Muscle layer of colon (tissue), 2 donors: ENCODE measurements around the gene CDC73.

Experiments
- H3K27ac ChIP-seq: one replicate; pipeline ENCODE4 v1.7.0; 2013; ENCODE audit warnings: low read depth, mild to moderate bottlenecking, low read length, moderate library complexity
- H3K27me3 ChIP-seq, 2 donors: one replicate each; pipeline ENCODE4 v1.7.0; 2013; ENCODE audit warnings: low read length in 2 of 2, mild to moderate bottlenecking in 2 of 2; ENCODE audit not compliant: insufficient read depth in 2 of 2, control insufficient read depth in 1 of 2
- H3K36me3 ChIP-seq: one replicate; pipeline ENCODE4 v1.7.0; 2013; ENCODE audit warnings: mild to moderate bottlenecking, low read length; ENCODE audit not compliant: insufficient read depth
- H3K4me1 ChIP-seq: one replicate; pipeline ENCODE4 v1.7.0; 2013; ENCODE audit warnings: mild to moderate bottlenecking, low read length; ENCODE audit not compliant: insufficient read depth
- H3K4me3 ChIP-seq, 2 donors: one replicate each; pipeline ENCODE4 v1.7.0; 2013; ENCODE audit warnings: low read length in 2 of 2, low read depth in 1 of 2, mild to moderate bottlenecking in 1 of 2, moderate library complexity in 1 of 2
- H3K9ac ChIP-seq: one replicate; pipeline ENCODE4 v1.7.0; 2013; ENCODE audit warnings: low read length
- H3K9me3 ChIP-seq: one replicate; pipeline ENCODE4 v1.7.0; 2013; ENCODE audit warnings: mild to moderate bottlenecking, low read length
- donor health status: abdominal sarcoma.
- donor health status: Adenocarcinoma of cecum.

CDC73 gene

GRCh38 chr1:193104502-193104906 lies 17.3 kb upstream of the CDC73 start:
- Histone ChIP-seq H3K9ac (peak overlapping the region; percentile 68), H3K4me1 (peaks cover 18% of the 10 kb centered on the region), H3K27me3 (no peaks in the 10 kb centered on the region)

GRCh38 chr1:193104907-193105820 lies 16.7 kb upstream of the CDC73 start, which contains the start of gene GLRX2:
Gene GLRX2 (minus strand): TSS chr1:193105414. CDS start chr1:193105382, 32 bp downstream.
- Histone ChIP-seq H3K27me3 (no peaks in the 10 kb centered on the region), H3K4me1 (peaks cover 18% of the 10 kb centered on the region), H3K9me3 (no peaks in the 10 kb centered on the region), H3K4me3 (peak within 1 kb of the TSS; percentile 70 to 92), H3K27ac (peak within 1 kb of the TSS; percentile 84), H3K9ac (peak within 1 kb of the TSS; percentile 73), H3K36me3 (peaks cover 4% of the 10 kb centered on the region)

More at GRCh38 chr1:193104502-193104906, 17.3 kb upstream of the CDC73 start:
- peaks cover 10% of the 10 kb centered on the region for H3K36me3 ChIP-seq
- H3K4me3 ChIP-seq: peak overlapping the region; percentile 70 to 92
- H3K9me3 ChIP-seq: no peaks in the 10 kb centered on the region
- H3K27ac ChIP-seq: peak overlapping the region; percentile 84

- peak overlapping the region; percentile 84 for H3K27ac ChIP-seq
- H3K9ac ChIP-seq: peak overlapping the region; percentile 73
- H3K4me3 ChIP-seq: peak overlapping the region; percentile 67 to 70
- H3K4me1 ChIP-seq: peaks cover 18% of the 10 kb centered on the region
- H3K27me3 ChIP-seq: no peaks in the 10 kb centered on the region
- no peaks in the 10 kb centered on the region for H3K36me3 ChIP-seq
- no peaks in the 10 kb centered on the region for H3K9me3 ChIP-seq
These were observed 16.0 kb upstream of the CDC73 start for GRCh38 chr1:193105821-193106177.

- Histone ChIP-seq H3K4me1 (peaks cover 9% of the 10 kb centered on the region), H3K27ac (no peak overlapping the region), H3K27me3 (no peaks in the 10 kb centered on the region), H3K9ac (no peak overlapping the region), H3K4me3 (no peak overlapping the region), H3K36me3 (no peaks in the 10 kb centered on the region), H3K9me3 (no peaks in the 10 kb centered on the region)
These were observed 13.4 kb upstream of the CDC73 start for GRCh38 chr1:193108471-193108870.

GRCh38 chr1:193109619-193110018 lies 12.2 kb upstream of the CDC73 start:
- H3K27ac ChIP-seq: no peak overlapping the region
- no peaks in the 10 kb centered on the region for H3K36me3 ChIP-seq
- H3K4me3 ChIP-seq: no peak overlapping the region
- no peaks in the 10 kb centered on the region for H3K4me1 ChIP-seq
- no peaks in the 10 kb centered on the region for H3K27me3 ChIP-seq
- no peak overlapping the region for H3K9ac ChIP-seq
- H3K9me3 ChIP-seq: no peaks in the 10 kb centered on the region

- no peak overlapping the region for H3K4me3 ChIP-seq
These were observed 11.6 kb upstream of the CDC73 start for GRCh38 chr1:193110246-193110645.

GRCh38 chr1:193110864-193111263 lies 11.0 kb upstream of the CDC73 start:
- no peaks in the 10 kb centered on the region for H3K36me3 ChIP-seq
- no peak overlapping the region for H3K4me3 ChIP-seq
- no peaks in the 10 kb centered on the region for H3K4me1 ChIP-seq
- H3K27me3 ChIP-seq: no peaks in the 10 kb centered on the region
- no peaks in the 10 kb centered on the region for H3K9me3 ChIP-seq
- no peak overlapping the region for H3K27ac ChIP-seq
- H3K9ac ChIP-seq: no peak overlapping the region

More at GRCh38 chr1:193110246-193110645, 11.6 kb upstream of the CDC73 start:
- no peaks in the 10 kb centered on the region for H3K4me1 ChIP-seq
- no peak overlapping the region for H3K9ac ChIP-seq
- H3K36me3 ChIP-seq: no peaks in the 10 kb centered on the region
- H3K27me3 ChIP-seq: no peaks in the 10 kb centered on the region
- H3K27ac ChIP-seq: no peak overlapping the region
- no peaks in the 10 kb centered on the region for H3K9me3 ChIP-seq

GRCh38 chr1:193111641-193112090 lies 10.2 kb upstream of the CDC73 start:
- Histone ChIP-seq H3K4me1 (no peaks in the 10 kb centered on the region), H3K27ac (no peak overlapping the region), H3K36me3 (no peaks in the 10 kb centered on the region)

GRCh38 chr1:193113258-193113991 lies 8.4 kb upstream of the CDC73 start:
- no peak overlapping the region for H3K9ac ChIP-seq
- no peaks in the 10 kb centered on the region for H3K4me1 ChIP-seq
- no peak overlapping the region for H3K27ac ChIP-seq
- no peaks in the 10 kb centered on the region for H3K9me3 ChIP-seq
- no peak overlapping the region for H3K4me3 ChIP-seq
- no peaks in the 10 kb centered on the region for H3K27me3 ChIP-seq
- no peaks in the 10 kb centered on the region for H3K36me3 ChIP-seq

More at GRCh38 chr1:193111641-193112090, 10.2 kb upstream of the CDC73 start:
- no peaks in the 10 kb centered on the region for H3K9me3 ChIP-seq
- no peaks in the 10 kb centered on the region for H3K27me3 ChIP-seq
- no peak overlapping the region for H3K9ac ChIP-seq
- no peak overlapping the region for H3K4me3 ChIP-seq

- Histone ChIP-seq H3K4me1 (no peaks in the 10 kb centered on the region), H3K9me3 (no peaks in the 10 kb centered on the region), H3K36me3 (no peaks in the 10 kb centered on the region), H3K27me3 (no peaks in the 10 kb centered on the region), H3K9ac (no peak overlapping the region), H3K27ac (no peak overlapping the region), H3K4me3 (no peak overlapping the region)
These were observed 7.9 kb upstream of the CDC73 start for GRCh38 chr1:193113992-193114332.

- H3K9me3 ChIP-seq: no peaks in the 10 kb centered on the region
- no peak overlapping the region for H3K4me3 ChIP-seq
- no peaks in the 10 kb centered on the region for H3K36me3 ChIP-seq
- no peaks in the 10 kb centered on the region for H3K4me1 ChIP-seq
- no peak overlapping the region for H3K9ac ChIP-seq
- H3K27ac ChIP-seq: no peak overlapping the region
- no peaks in the 10 kb centered on the region for H3K27me3 ChIP-seq
These were observed 7.2 kb upstream of the CDC73 start for GRCh38 chr1:193114485-193115095.
